HG03066 (cell line): ENCODE data around the gene SFXN2.
A peak's percentile ranks its signal among the peaks of the same experiment; 100 is the strongest.
"Not testable (repeated sequence)": the region's sequence is repeated elsewhere in the genome, so short reads cannot be mapped to it uniquely, and the experiment has no call there.

Experiments used
- ATAC-seq: cut with Tn5 transposase; IDR thresholded peaks from one replicate; pipeline ENCODE4 v1.9.1; 2021; ENCODE audit warnings: low read depth; ENCODE audit not compliant: unreplicated experiment

The SFXN2 gene

GRCh38 chr10:102716900-102717565, 2.6 kb downstream of the SFXN2 start:
- ATAC-seq: not testable (repeated sequence)

GRCh38 chr10:102718220-102718619, 3.8 kb downstream of the SFXN2 start:
- no peak for ATAC-seq

- no peak for ATAC-seq
These were observed 5.9 kb downstream of the SFXN2 start for GRCh38 chr10:102720337-102720736.

GRCh38 chr10:102720775-102721301, 6.4 kb downstream of the SFXN2 start:
- no peak for ATAC-seq

- ATAC-seq: no peak
These were observed 7.5 kb downstream of the SFXN2 start for GRCh38 chr10:102721954-102722353.

- no peak for ATAC-seq
These were observed 9.6 kb downstream of the SFXN2 start for GRCh38 chr10:102723989-102724388.

- no peak for ATAC-seq
These were observed 11.8 kb downstream of the SFXN2 start for GRCh38 chr10:102726274-102726673.

- no peak for ATAC-seq
These were observed 12.8 kb downstream of the SFXN2 start for GRCh38 chr10:102727037-102727818.

- peak; percentile 66 for ATAC-seq
These were observed 14.9 kb downstream of the SFXN2 start for GRCh38 chr10:102729029-102730026.

GRCh38 chr10:102731222-102731800, 16.9 kb downstream of the SFXN2 start:
- ATAC-seq: no peak

GRCh38 chr10:102732661-102733060, 18.2 kb downstream of the SFXN2 start:
- ATAC-seq: no peak

- no peak for ATAC-seq
These were observed 20.7 kb downstream of the SFXN2 start for GRCh38 chr10:102735065-102735562.

- ATAC-seq: no peak
These were observed 24.3 kb downstream of the SFXN2 start for GRCh38 chr10:102738692-102739121.

GRCh38 chr10:102740229-102740628, 25.8 kb downstream of the SFXN2 start:
- no peak for ATAC-seq

GRCh38 chr10:102741726-102742237, 27.3 kb downstream of the SFXN2 start:
- no peak for ATAC-seq

- ATAC-seq: not testable (repeated sequence)
These were observed 27.9 kb downstream of the SFXN2 start for GRCh38 chr10:102742313-102742712.

GRCh38 chr10:102743078-102743587, 28.7 kb downstream of the SFXN2 start:
- ATAC-seq: no peak

- peak; percentile 99 for ATAC-seq
These were observed 29.3 kb downstream of the SFXN2 start, which contains the start of gene WBP1L for GRCh38 chr10:102743588-102744373. Gene WBP1L (plus strand): TSS chr10:102743948. CDS start chr10:102744054, 106 bp downstream.
